Lower leg skin (tissue), 4 donors: ENCODE data around the gene RAP1GAP2. TPM values are rescaled to one million over a fixed set of nuclear protein-coding genes. Genes with fewer than 3 reads are reported as not detected.

Experiments
- DNase-seq, 2 donors: peaks; one replicate each; pipeline ENCODE4 v3.0.0-alpha.2; 2019; ENCODE audit warnings: low spot score in 2 of 2
- H3K4me3 ChIP-seq: fragments of 200-600 bp; sonication (generic); 2 replicates; pipeline ENCODE4 v1.5.1; 2017; ENCODE audit warnings: mild to moderate bottlenecking, low read depth; ENCODE audit not compliant: poor library complexity, severe bottlenecking
- POLR2A ChIP-seq, 2 donors: fragments of 450-650 bp; IDR thresholded peaks; one replicate each; pipeline ENCODE4 v1.6.1; 2016 to 2017; ENCODE audit warnings: antibody characterized with exemption in 2 of 2, mild to moderate bottlenecking in 1 of 2, moderate library complexity in 1 of 2
- WGBS, 2 donors: methylation state at CpG; one replicate each; pipeline ENCODE4 v1.1.5; 2018; 5-methylcytosine and 5-hydroxymethylcytosine counted together
- intact Hi-C: fragments of 100-400 bp; cut with DNase I; formaldehyde crosslinking; loops from one replicate; pipeline ENCODE4 v1.15.0; 2023; ENCODE audit warnings: low total_unique reads
- total RNA-seq, 4 donors: library from RNA; depleted of rRNA; stranded (reverse); fragments of >200 nt; gene quantifications; one replicate each; pipeline ENCODE4 v1.1.0, GENCODE V29; 2016
- TF ChIP-seq, protein P1 (sequence below), 3 donors: fragments of 450-650 bp; IDR thresholded peaks; one replicate each; pipeline ENCODE4 v1.5.1; 2016; ENCODE audit warnings: antibody characterized with exemption in 3 of 3, mild to moderate bottlenecking in 3 of 3, moderate library complexity in 2 of 3

The RAP1GAP2 gene
- total RNA-seq, 4 donors from 2014 or later, result 9.2 to 15.3 (median 12.8) TPM

DNA sequence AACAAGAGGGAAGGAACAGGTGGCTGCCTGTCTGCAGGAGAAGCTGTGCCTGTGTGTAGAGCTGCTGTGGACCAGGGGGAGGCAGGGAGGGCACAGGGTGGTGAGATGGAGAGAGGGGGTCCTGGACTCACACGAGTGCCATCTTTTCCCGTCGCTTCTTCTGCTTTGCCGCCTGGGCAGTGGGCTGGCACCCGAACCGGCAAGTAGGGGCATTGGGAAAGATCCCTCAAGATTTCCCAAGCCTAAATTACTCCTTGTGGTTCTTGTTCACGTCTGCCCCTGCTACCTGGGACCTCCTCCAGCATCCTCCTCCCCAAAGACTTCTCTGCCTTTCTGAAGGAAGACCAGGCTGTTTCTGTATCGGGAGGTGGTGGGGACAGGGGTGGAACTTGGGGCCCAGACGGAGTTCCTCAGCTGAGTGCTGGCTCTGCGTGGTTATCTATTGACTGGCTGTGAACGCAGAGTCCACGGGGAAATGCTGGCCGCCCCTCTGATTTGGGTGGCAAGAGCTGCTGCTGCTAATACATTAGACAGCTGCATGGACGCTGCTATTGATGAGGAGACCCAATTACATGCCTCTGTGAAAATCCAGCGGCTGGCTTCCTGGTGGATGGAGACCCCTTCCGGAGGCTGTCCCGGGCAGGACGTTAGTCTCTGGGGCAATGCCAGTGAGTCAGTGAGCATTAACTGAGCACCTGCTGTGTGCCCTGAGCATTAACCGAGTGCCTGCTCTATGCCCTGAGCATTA is 152.7 kb downstream of the RAP1GAP2 start:
- TF ChIP-seq, protein P1, sequence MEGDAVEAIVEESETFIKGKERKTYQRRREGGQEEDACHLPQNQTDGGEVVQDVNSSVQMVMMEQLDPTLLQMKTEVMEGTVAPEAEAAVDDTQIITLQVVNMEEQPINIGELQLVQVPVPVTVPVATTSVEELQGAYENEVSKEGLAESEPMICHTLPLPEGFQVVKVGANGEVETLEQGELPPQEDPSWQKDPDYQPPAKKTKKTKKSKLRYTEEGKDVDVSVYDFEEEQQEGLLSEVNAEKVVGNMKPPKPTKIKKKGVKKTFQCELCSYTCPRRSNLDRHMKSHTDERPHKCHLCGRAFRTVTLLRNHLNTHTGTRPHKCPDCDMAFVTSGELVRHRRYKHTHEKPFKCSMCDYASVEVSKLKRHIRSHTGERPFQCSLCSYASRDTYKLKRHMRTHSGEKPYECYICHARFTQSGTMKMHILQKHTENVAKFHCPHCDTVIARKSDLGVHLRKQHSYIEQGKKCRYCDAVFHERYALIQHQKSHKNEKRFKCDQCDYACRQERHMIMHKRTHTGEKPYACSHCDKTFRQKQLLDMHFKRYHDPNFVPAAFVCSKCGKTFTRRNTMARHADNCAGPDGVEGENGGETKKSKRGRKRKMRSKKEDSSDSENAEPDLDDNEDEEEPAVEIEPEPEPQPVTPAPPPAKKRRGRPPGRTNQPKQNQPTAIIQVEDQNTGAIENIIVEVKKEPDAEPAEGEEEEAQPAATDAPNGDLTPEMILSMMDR (IDR thresholded peaks at IDR 0.05), result no peak
- TF ChIP-seq POLR2A (IDR thresholded peaks at IDR 0.05), result no peak
- no peak for DNase-seq
- intact Hi-C loops, result no loop called here

DNA sequence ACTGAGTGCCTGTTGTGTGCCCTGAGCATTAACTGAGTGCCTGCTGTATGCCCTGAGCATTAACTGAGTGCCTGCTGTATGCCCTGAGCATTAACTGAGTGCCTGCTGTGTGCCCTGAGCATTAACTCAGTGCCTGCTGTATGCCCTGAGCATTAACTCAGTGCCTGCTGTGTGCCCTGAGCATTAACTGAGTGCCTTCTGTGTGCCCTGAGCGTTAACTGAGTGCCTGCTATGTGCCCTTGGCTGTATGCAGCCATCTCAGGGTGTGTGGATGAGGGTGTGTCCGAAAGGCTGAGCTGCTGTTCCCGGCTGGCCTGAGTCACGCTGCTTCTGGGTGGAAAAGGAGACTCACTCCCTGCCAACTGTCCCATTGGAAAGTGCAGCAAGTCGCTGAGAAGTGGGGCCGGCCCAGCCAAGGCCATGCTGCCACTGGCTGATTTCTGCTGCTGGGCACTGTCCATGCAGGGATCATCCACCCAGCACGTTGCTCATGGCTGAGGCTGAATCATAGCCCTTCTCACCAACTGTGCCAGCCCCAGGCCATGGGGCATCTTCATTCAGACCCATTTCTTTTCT is 153.3 kb downstream of the RAP1GAP2 start:
- peak in 1 of 2 donors; percentile 59 for DNase-seq
- H3K4me3 ChIP-seq, result no peak overlapping the region
- TF ChIP-seq, protein P1 (IDR thresholded peaks at IDR 0.05), result no peak
- no peak for TF ChIP-seq POLR2A (IDR thresholded peaks at IDR 0.05)
- 26 to 37% methylated on average over 5 to 7 of the region's 7 CpGs for WGBS, 2 donors
- intact Hi-C loops, result no loop called here

More for the DNA sequence above, 152.7 kb downstream of the RAP1GAP2 start:
- H3K4me3 ChIP-seq, result no peak overlapping the region
- 70 to 72% methylated on average over 19 of the region's 19 CpGs for WGBS, 2 donors

DNA sequence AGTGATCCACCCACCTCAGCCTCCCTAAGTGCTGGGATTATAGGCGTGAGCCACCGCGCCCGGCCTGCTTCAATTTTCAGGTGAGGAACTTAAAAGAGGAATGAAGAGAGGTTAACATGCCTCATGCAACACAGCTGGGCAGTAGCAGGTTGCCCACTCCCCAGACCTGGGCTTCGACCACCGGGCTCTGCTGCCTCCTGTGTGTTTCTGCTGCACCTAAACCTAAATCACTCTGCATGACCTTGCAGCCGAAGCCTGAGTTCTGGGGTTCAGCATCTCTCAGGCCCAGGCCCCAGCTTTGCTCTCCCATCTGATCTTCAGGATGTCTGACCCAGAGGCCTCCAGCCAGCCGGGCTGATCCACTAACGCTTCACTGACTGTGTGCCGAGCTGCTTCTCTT is 154.6 kb downstream of the RAP1GAP2 start:
- TF ChIP-seq, protein P1 (IDR thresholded peaks at IDR 0.05), result no peak
- TF ChIP-seq POLR2A (IDR thresholded peaks at IDR 0.05), result no peak
- 93 to 98% methylated on average over 9 to 10 of the region's 10 CpGs for WGBS, 2 donors
- no peak for DNase-seq
- no peak overlapping the region for H3K4me3 ChIP-seq
- intact Hi-C loops, result no loop called here

DNA sequence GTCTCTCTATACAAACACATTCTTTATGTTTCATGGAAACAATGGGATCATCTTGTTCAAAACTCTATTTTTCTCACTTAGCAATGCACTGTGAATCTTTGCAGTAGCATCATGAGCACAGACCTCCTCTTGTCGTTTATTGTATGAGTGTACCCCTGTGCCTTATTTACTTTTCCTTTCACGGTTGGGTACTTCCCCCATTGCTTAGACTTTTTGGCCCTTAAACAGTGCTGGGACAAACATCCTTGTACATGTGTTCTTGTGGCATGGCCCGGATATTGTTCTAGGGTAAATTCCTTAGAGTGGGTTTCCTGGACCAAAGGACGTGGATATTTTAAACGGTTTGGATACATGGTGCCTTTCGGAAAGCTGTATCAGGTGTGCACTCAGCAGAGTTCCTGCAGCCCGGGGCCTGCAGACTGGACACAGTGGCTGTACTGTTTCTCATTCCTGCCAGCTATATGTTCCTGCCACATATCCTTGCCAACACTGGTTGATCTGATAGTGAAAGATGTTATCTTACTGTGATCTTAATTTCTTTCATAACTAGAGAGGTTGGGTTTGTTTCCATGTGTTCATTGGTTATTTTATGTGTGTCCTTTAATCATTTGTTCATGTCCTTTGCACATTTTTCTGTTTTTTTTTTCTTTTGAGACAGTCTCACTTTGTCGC is 156.1 kb downstream of the RAP1GAP2 start:
- DNase-seq, result no peak
- H3K4me3 ChIP-seq, result no peak overlapping the region
- 78 to 82% methylated on average over 8 of the region's 8 CpGs for WGBS, 2 donors
- intact Hi-C loops, result no loop called here
- no peak for TF ChIP-seq POLR2A (IDR thresholded peaks at IDR 0.05)
- TF ChIP-seq, protein P1 (IDR thresholded peaks at IDR 0.05), result no peak

DNA sequence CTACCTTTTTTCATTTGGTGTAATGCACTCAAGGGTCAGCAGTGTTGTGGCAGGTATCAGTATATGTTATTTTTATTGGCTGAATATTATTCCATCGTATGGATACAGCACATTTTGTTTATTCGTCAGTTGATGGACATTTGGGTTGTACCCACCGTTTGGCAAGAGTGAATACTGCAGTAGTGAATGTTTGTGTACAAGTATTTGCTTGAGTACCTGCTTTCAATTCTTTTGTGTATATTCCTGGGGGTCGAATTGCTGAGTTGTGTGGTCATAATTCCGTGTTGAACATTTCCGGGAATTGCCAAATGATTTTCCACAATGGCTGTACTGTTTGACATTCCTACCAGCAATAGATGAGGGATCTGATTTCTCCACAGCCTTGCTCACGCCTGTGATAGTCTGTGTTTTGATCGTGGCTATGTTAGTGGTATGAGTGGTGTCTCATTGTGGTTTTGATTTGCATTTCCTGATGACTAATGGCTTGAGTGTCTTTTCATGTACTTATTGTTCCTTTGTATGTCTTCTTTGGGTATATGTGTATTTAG is 158.7 kb downstream of the RAP1GAP2 start:
- intact Hi-C loops, result no loop called here
- 45 to 52% methylated on average over 8 of the region's 8 CpGs for WGBS, 2 donors
- no peak overlapping the region for H3K4me3 ChIP-seq
- no peak for TF ChIP-seq POLR2A (IDR thresholded peaks at IDR 0.05)
- TF ChIP-seq, protein P1 (IDR thresholded peaks at IDR 0.05), result no peak
- DNase-seq, result no peak
